Hepatocyte (in vitro differentiated cells): Measurements from ENCODE around the gene PDCL3. TPM values are rescaled to one million over a fixed set of nuclear protein-coding genes. Genes with fewer than 3 reads are reported as not detected.

Source experiments
- DNase-seq: peaks from one replicate; pipeline ENCODE4 v3.0.0-alpha.2; 2016; ENCODE audit warnings: low spot score
- H2AFZ ChIP-seq: fragments of 200-600 bp; sonication (generic); 2 replicates; pipeline ENCODE4 v1.6.0; 2016; ENCODE audit warnings: antibody characterized with exemption, mild to moderate bottlenecking
- H3K27ac ChIP-seq: fragments of 200-600 bp; sonication (generic); 2 replicates; pipeline ENCODE4 v1.5.1; 2016; ENCODE audit warnings: mild to moderate bottlenecking
- H3K27me3 ChIP-seq: fragments of 200-600 bp; sonication (generic); 2 replicates; pipeline ENCODE4 v1.6.1; 2016
- H3K36me3 ChIP-seq: fragments of 200-600 bp; sonication (generic); replicated peaks from 2 replicates; pipeline ENCODE4 v1.5.1; 2016; ENCODE audit warnings: low read depth; ENCODE audit not compliant: insufficient read depth
- H3K4me1 ChIP-seq: fragments of 200-600 bp; sonication (generic); 2 replicates; pipeline ENCODE4 v1.5.1; 2016; ENCODE audit warnings: mild to moderate bottlenecking, moderate library complexity; ENCODE audit not compliant: insufficient read depth
- H3K4me2 ChIP-seq: fragments of 200-600 bp; sonication (generic); 2 replicates; pipeline ENCODE4 v1.6.0; 2016
- H3K4me3 ChIP-seq: fragments of 200-600 bp; sonication (generic); 2 replicates; pipeline ENCODE4 v1.5.1; 2016; ENCODE audit warnings: mild to moderate bottlenecking
- H3K79me2 ChIP-seq: fragments of 200-600 bp; sonication (generic); 2 replicates; pipeline ENCODE4 v1.6.0; 2017; ENCODE audit warnings: mild to moderate bottlenecking
- H3K9me2 ChIP-seq: fragments of 200-600 bp; sonication (generic); replicated peaks from 2 replicates; pipeline ENCODE4 v1.6.0; 2017; ENCODE audit warnings: mild to moderate bottlenecking; ENCODE audit not compliant: insufficient read depth
- H3K9me3 ChIP-seq: fragments of 200-600 bp; sonication (generic); 2 replicates; pipeline ENCODE4 v1.5.1; 2016; ENCODE audit warnings: low read depth, mild to moderate bottlenecking
- H4K20me1 ChIP-seq: fragments of 200-600 bp; sonication (generic); 2 replicates; pipeline ENCODE4 v1.6.0; 2016; ENCODE audit warnings: mild to moderate bottlenecking; ENCODE audit not compliant: insufficient read depth, poor library complexity, severe bottlenecking
- CTCF ChIP-seq: fragments of 200-600 bp; sonication (generic); IDR thresholded peaks from 2 replicates; pipeline ENCODE4 v1.5.1; 2016; ENCODE audit warnings: antibody characterized with exemption, mild to moderate bottlenecking; ENCODE audit not compliant: poor library complexity
- EZH2 ChIP-seq: fragments of 200-600 bp; sonication (generic); IDR thresholded peaks from 2 replicates; pipeline ENCODE4 v1.6.1; 2016; ENCODE audit warnings: antibody characterized with exemption, mild to moderate bottlenecking, borderline replicate concordance
- EZH2phosphoT487 ChIP-seq: fragments of 200-600 bp; sonication (generic); IDR thresholded peaks from one replicate; pipeline ENCODE4 v1.6.1; 2018; ENCODE audit warnings: antibody characterized with exemption, mild to moderate bottlenecking, low read depth, moderate library complexity; ENCODE audit not compliant: unreplicated experiment, severe bottlenecking
- WGBS: methylation state at CpG from one replicate; pipeline ENCODE4 v1.1.6; 2016; ENCODE audit warnings: low lambda C conversion rate; ENCODE audit errors: missing lambda C conversion rate; 5-methylcytosine and 5-hydroxymethylcytosine counted together
- polyA plus RNA-seq: library from polyadenylated mRNA; unstranded; fragments of >200 nt; fragmentation: Nextera tagmentation; extraction: Ambion mirVana; gene quantifications from 2 replicates; pipeline ENCODE4 v1.2.1, GENCODE V29; 2016
- total RNA-seq: library from RNA; depleted of rRNA; stranded (reverse); fragments of >200 nt; gene quantifications from 2 replicates; pipeline ENCODE4 v1.2.3, GENCODE V29; 2014

PDCL3 gene
- total and polyA plus RNA-seq, 2 experiments from 2014 or later = 16.5 to 32.8 TPM

- no peaks in the 10 kb centered on the region for H3K9me2 ChIP-seq
- H3K27ac ChIP-seq = no peak overlapping the region
- H3K9me3 ChIP-seq = no peaks in the 10 kb centered on the region
- no peak for DNase-seq
- no peaks in the 10 kb centered on the region for H4K20me1 ChIP-seq
- TF ChIP-seq EZH2 (no peak), EZH2phosphoT487 (no peak), CTCF (no peak)
- WGBS = 43% methylated on average over 1 of the region's 1 CpG
- H2AFZ ChIP-seq = no peak overlapping the region
- no peak overlapping the region for H3K4me2 ChIP-seq
- H3K27me3 ChIP-seq = no peaks in the 10 kb centered on the region
- H3K4me1 ChIP-seq = peaks cover 7% of the 10 kb centered on the region
- H3K79me2 ChIP-seq = no peaks in the 10 kb centered on the region
- no peak overlapping the region for H3K4me3 ChIP-seq
- H3K36me3 ChIP-seq = no peaks in the 10 kb centered on the region
These were observed 35.9 kb upstream of the PDCL3 start for GRCh38 chr2:100526868-100527267.

- Histone ChIP-seq H3K36me3 (no peaks in the 10 kb centered on the region), H2AFZ (no peak overlapping the region), H3K4me1 (peaks cover 7% of the 10 kb centered on the region), H4K20me1 (no peaks in the 10 kb centered on the region), H3K27me3 (no peaks in the 10 kb centered on the region), H3K4me2 (no peak overlapping the region), H3K9me3 (no peaks in the 10 kb centered on the region), H3K79me2 (no peaks in the 10 kb centered on the region), H3K27ac (no peak overlapping the region), H3K4me3 (no peak overlapping the region), H3K9me2 (no peaks in the 10 kb centered on the region)
- TF ChIP-seq CTCF = no peak
- TF ChIP-seq EZH2 = no peak
- no peak for TF ChIP-seq EZH2phosphoT487
- DNase-seq = no peak
- 73% methylated on average over 7 of the region's 7 CpGs for WGBS
These were observed 35.3 kb upstream of the PDCL3 start for GRCh38 chr2:100527440-100528015.

GRCh38 chr2:100529176-100529575, 33.6 kb upstream of the PDCL3 start:
- no peaks in the 10 kb centered on the region for H3K79me2 ChIP-seq
- H3K36me3 ChIP-seq = no peaks in the 10 kb centered on the region
- no peak for DNase-seq
- no peaks in the 10 kb centered on the region for H3K9me2 ChIP-seq
- 96% methylated on average over 8 of the region's 8 CpGs for WGBS
- no peak overlapping the region for H3K4me3 ChIP-seq
- TF ChIP-seq EZH2 (no peak), CTCF (no peak), EZH2phosphoT487 (no peak)
- no peaks in the 10 kb centered on the region for H3K4me1 ChIP-seq
- no peak overlapping the region for H3K27ac ChIP-seq
- no peaks in the 10 kb centered on the region for H4K20me1 ChIP-seq
- no peak overlapping the region for H2AFZ ChIP-seq
- H3K9me3 ChIP-seq = no peaks in the 10 kb centered on the region
- no peak overlapping the region for H3K4me2 ChIP-seq
- no peaks in the 10 kb centered on the region for H3K27me3 ChIP-seq

GRCh38 chr2:100529900-100530299, 32.9 kb upstream of the PDCL3 start:
- Histone ChIP-seq H3K79me2 (no peaks in the 10 kb centered on the region), H3K36me3 (no peaks in the 10 kb centered on the region), H3K4me3 (no peak overlapping the region), H3K27ac (no peak overlapping the region), H3K9me2 (no peaks in the 10 kb centered on the region), H4K20me1 (no peaks in the 10 kb centered on the region), H3K4me2 (no peak overlapping the region), H3K9me3 (no peaks in the 10 kb centered on the region), H2AFZ (no peak overlapping the region), H3K27me3 (no peaks in the 10 kb centered on the region), H3K4me1 (no peaks in the 10 kb centered on the region)
- WGBS = 84% methylated on average over 6 of the region's 6 CpGs
- no peak for TF ChIP-seq CTCF
- no peak for TF ChIP-seq EZH2
- TF ChIP-seq EZH2phosphoT487 = no peak
- DNase-seq = no peak
